DND-41 (cell line): ENCODE results near the gene MAP7.

ENCODE experiments used
- ATAC-seq: fragments of 200-7000 bp; cut with Tn5 transposase; 3 replicates; pipeline ENCODE4 v1.9.1; 2021; ENCODE audit warnings: low read depth; ENCODE audit not compliant: insufficient read depth
- DNase-seq: peaks from one replicate; pipeline ENCODE4 v3.0.0-alpha.2; 2020
- H2AFZ ChIP-seq: 2 replicates; pipeline ENCODE4 v1.6.0; 2012; ENCODE audit warnings: low read depth, low read length
- H3K27ac ChIP-seq: 2 replicates; pipeline ENCODE4 v1.5.1; 2012; ENCODE audit warnings: low read length, inconsistent platforms
- H3K27me3 ChIP-seq: fragments of 200-600 bp; sonication (generic); 2 replicates; pipeline ENCODE4 v1.6.0; 2012; ENCODE audit warnings: low read length, mild to moderate bottlenecking, inconsistent platforms; ENCODE audit not compliant: insufficient read depth, poor library complexity
- H3K36me3 ChIP-seq: 2 replicates; pipeline ENCODE4 v1.5.1; 2012; ENCODE audit warnings: low read length, inconsistent platforms; ENCODE audit not compliant: insufficient read depth
- H3K4me1 ChIP-seq: 2 replicates; pipeline ENCODE4 v1.5.1; 2012; ENCODE audit warnings: mild to moderate bottlenecking, low read length; ENCODE audit not compliant: insufficient read depth
- H3K4me2 ChIP-seq: 2 replicates; pipeline ENCODE4 v1.6.0; 2012; ENCODE audit warnings: mild to moderate bottlenecking, moderate library complexity, low read length, inconsistent platforms; ENCODE audit not compliant: insufficient read depth
- H3K4me3 ChIP-seq, 2 experiments: fragments of 200-600 bp in 1 of 2; shearing (Covaris generic) in 1 of 2; 2 replicates each; pipeline ENCODE4 v1.5.1; 2012 to 2016; ENCODE audit warnings: inconsistent platforms in 2 of 2, low read length in 2 of 2, mild to moderate bottlenecking in 2 of 2, low read depth in 1 of 2, moderate library complexity in 1 of 2
- H3K79me2 ChIP-seq: 2 replicates; pipeline ENCODE4 v1.6.0; 2012; ENCODE audit warnings: low read length, inconsistent platforms; ENCODE audit not compliant: insufficient read depth
- H3K9ac ChIP-seq: 2 replicates; pipeline ENCODE4 v1.6.0; 2012; ENCODE audit warnings: low read depth, mild to moderate bottlenecking, inconsistent platforms, low read length, moderate library complexity
- H3K9me3 ChIP-seq: 2 replicates; pipeline ENCODE4 v1.5.1; 2012; ENCODE audit warnings: low read length, moderate library complexity, mild to moderate bottlenecking, inconsistent platforms; ENCODE audit not compliant: insufficient read depth, severe bottlenecking
- H4K20me1 ChIP-seq: 2 replicates; pipeline ENCODE4 v1.6.0; 2012; ENCODE audit warnings: low read length; ENCODE audit not compliant: insufficient read depth
- EZH2 ChIP-seq: IDR thresholded peaks from 3 replicates; pipeline ENCODE4 v1.6.1; 2012; ENCODE audit warnings: borderline replicate concordance, low read depth, mild to moderate bottlenecking, moderate library complexity, low read length, inconsistent platforms; ENCODE audit not compliant: severe bottlenecking
- TF ChIP-seq, protein P1 (sequence below): IDR thresholded peaks from 2 replicates; pipeline ENCODE4 v1.5.1; 2012; ENCODE audit warnings: borderline replicate concordance, low read length, moderate library complexity, mild to moderate bottlenecking; ENCODE audit not compliant: poor library complexity, severe bottlenecking; ENCODE audit errors: extremely low read depth

MAP7 gene

DNA sequence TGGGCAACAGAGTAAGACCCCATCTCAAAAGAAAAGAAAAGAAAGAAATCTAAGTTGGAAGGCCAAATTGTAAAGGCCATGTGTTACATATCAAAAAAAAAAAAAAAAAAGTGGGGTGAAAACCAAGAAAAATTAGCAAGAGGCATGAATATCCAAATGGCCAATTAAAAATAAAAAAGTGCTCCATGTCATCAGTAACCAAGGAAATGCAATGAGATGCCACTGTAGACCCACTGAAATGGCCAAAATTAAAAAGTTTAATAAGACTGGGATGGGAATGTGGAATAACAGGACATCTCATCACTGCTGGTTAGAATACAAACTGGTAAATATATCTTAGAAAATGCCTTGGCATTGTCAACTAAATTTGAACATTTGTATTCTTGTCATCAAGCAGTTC, 230.5 kb downstream of the MAP7 start:
- no peak for ATAC-seq

DNA sequence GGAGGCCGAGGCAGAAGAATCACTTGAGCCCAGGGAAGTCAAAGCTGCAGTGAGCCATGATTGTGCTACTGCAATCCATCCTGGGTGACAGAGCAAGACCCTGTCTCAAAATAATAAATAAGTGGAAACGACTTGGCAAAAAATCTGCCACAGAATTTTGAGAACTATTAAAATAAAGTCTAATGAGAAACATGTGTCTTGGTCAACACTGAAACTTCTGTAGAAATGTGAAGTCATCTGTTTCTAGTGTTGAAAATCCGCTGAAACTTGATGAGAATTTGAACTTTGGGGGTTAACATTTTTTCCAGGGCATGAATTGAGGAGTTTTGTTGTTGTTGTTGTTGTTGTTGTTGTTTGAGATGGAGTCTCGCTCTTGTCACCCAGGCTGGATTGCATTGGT, 231.5 kb downstream of the MAP7 start:
- TF ChIP-seq, protein P1, sequence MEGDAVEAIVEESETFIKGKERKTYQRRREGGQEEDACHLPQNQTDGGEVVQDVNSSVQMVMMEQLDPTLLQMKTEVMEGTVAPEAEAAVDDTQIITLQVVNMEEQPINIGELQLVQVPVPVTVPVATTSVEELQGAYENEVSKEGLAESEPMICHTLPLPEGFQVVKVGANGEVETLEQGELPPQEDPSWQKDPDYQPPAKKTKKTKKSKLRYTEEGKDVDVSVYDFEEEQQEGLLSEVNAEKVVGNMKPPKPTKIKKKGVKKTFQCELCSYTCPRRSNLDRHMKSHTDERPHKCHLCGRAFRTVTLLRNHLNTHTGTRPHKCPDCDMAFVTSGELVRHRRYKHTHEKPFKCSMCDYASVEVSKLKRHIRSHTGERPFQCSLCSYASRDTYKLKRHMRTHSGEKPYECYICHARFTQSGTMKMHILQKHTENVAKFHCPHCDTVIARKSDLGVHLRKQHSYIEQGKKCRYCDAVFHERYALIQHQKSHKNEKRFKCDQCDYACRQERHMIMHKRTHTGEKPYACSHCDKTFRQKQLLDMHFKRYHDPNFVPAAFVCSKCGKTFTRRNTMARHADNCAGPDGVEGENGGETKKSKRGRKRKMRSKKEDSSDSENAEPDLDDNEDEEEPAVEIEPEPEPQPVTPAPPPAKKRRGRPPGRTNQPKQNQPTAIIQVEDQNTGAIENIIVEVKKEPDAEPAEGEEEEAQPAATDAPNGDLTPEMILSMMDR = no peak
- TF ChIP-seq EZH2 = no peak
- Histone ChIP-seq H3K9ac (no peak overlapping the region), H4K20me1 (no peaks in the 10 kb centered on the region), H3K27me3 (peaks cover 10% of the 10 kb centered on the region), H3K4me3 (no peak overlapping the region), H2AFZ (no peak overlapping the region), H3K9me3 (no peaks in the 10 kb centered on the region), H3K4me2 (no peak overlapping the region), H3K27ac (no peak overlapping the region), H3K4me1 (no peaks in the 10 kb centered on the region), H3K79me2 (no peaks in the 10 kb centered on the region), H3K36me3 (no peaks in the 10 kb centered on the region)
- ATAC-seq (no peak), DNase-seq (no peak)

More for the DNA sequence above, 230.5 kb downstream of the MAP7 start:
- Histone ChIP-seq H3K27me3 (peaks cover 10% of the 10 kb centered on the region), H3K79me2 (no peaks in the 10 kb centered on the region), H4K20me1 (no peaks in the 10 kb centered on the region), H3K4me3 (no peak overlapping the region), H3K36me3 (no peaks in the 10 kb centered on the region), H3K9me3 (no peaks in the 10 kb centered on the region), H2AFZ (no peak overlapping the region), H3K9ac (no peak overlapping the region), H3K4me2 (no peak overlapping the region), H3K27ac (no peak overlapping the region), H3K4me1 (no peaks in the 10 kb centered on the region)
- DNase-seq = no peak
- TF ChIP-seq EZH2 = no peak
- TF ChIP-seq, protein P1 = no peak

DNA sequence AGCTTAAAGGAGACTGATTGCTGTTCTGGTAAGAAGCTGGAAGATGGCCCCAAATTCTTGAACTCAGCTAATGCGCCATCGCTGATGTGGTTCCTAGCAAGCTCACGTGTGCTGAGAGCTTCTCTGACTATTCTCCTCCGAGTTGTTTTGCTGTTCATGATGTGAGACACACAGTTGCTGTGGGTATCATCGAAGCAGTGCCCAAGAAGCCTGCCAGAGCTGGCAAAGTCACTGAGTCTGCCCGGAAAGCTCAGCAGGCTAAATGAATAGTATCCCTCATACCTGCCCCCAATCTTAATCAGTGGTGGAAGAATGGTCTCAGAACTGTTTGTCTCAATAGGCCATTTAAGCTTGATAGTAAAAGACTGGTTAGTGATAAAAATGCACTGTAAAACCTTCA, 232.3 kb downstream of the MAP7 start:
- H3K4me3 ChIP-seq = no peak overlapping the region

More for the DNA sequence above, 232.3 kb downstream of the MAP7 start:
- peaks cover 13% of the 10 kb centered on the region for H3K27me3 ChIP-seq
- no peaks in the 10 kb centered on the region for H3K36me3 ChIP-seq
- no peaks in the 10 kb centered on the region for H3K4me1 ChIP-seq
- TF ChIP-seq, protein P1 = no peak
- no peak for TF ChIP-seq EZH2
- H3K27ac ChIP-seq = no peak overlapping the region
- DNase-seq = no peak
- H3K9ac ChIP-seq = no peak overlapping the region
- H4K20me1 ChIP-seq = no peaks in the 10 kb centered on the region
- no peak overlapping the region; the same call in 1 of the 2 replicates for H2AFZ ChIP-seq
- H3K4me2 ChIP-seq = no peak overlapping the region
- no peaks in the 10 kb centered on the region for H3K79me2 ChIP-seq
- no peak for ATAC-seq
- H3K9me3 ChIP-seq = no peaks in the 10 kb centered on the region
